Fibroblast of skin of right biceps (primary cell): ENCODE measurements around the gene GABRB3.

Experiments used
- DNase-seq: peaks from one replicate; pipeline ENCODE4 v3.0.0-alpha.2; 2013

The GABRB3 gene

DNA sequence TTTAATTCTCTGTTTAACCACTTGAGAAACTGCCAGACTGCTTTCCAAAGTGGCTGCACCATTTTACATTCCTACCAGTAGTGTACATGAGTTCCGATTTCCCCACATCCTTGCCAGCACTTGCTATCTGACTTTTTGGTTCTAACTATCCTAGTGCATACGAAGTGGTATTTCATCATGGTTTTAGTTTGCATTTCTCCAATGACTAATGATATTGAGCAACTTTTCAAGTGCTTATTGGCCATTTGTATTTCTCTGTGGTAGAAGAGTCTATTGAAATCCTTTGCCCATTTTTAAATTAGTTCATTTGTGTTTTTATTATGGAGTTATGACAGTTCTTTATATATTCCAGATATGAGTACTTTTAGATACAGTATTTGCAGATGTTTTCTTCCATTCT lies 247.8 kb downstream of the GABRB3 start:
- no peak for DNase-seq

DNA sequence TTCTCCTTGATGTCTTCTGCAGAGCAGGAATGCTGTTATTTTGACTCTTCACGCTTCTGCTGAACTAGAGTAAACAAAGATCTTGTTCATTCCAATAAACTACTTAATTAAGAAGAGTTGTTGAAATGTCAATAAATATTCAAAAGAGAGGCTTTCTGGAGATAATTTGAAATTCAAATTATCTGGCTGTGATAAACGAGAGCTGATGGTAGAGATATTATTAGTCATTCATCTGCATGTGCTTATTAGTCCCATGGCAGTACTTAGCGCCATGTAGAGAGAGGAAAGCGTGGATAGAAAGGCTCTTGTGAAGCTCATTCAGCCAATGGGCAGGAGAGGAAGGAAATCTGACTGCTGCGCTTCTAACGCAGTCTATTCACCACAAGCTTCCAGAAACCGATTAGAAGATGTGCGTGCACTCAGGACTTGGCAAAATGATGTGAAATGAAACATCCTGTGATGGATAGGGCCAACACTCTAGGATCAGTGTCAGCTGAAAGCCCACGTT lies 251.1 kb downstream of the GABRB3 start:
- no peak for DNase-seq

GRCh38 chr15:26521130-26521529 lies 251.7 kb downstream of the GABRB3 start:
- no peak for DNase-seq

DNA sequence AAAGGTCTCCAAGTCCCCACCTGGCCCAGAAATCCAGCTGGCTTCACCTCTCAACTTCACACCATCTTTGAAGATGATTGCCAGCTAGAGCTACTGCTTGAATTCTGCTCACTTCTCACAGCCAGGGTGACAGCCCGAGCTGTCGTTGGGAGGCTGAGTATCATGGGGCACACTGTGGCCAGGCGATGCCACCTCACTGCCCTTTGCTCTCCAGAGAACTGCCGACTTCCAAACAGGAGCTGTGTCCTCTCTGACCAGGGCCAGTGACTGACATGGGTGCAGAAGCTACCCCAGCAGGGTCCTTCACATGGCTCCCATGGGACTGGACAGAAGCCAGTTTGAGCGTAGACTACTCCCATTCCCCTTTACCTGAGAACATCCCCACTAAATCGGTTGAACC lies 254.0 kb downstream of the GABRB3 start:
- no peak for DNase-seq

- DNase-seq: no peak
Measured at GRCh38 chr15:26516102-26516980, 256.5 kb downstream of the GABRB3 start.

- DNase-seq: no peak
Measured at GRCh38 chr15:26504009-26504408, 268.9 kb downstream of the GABRB3 start.
